GM12873 (cell line): ENCODE data around the gene C1QTNF9.

ENCODE experiments used
- TF ChIP-seq, protein P1 (sequence below): IDR thresholded peaks from 2 replicates; pipeline ENCODE4 v1.5.1; 2012; ENCODE audit warnings: low read depth, mild to moderate bottlenecking, moderate library complexity, low read length, control low read depth; ENCODE audit not compliant: insufficient read depth; ENCODE audit errors: missing control alignments

The C1QTNF9 gene

DNA sequence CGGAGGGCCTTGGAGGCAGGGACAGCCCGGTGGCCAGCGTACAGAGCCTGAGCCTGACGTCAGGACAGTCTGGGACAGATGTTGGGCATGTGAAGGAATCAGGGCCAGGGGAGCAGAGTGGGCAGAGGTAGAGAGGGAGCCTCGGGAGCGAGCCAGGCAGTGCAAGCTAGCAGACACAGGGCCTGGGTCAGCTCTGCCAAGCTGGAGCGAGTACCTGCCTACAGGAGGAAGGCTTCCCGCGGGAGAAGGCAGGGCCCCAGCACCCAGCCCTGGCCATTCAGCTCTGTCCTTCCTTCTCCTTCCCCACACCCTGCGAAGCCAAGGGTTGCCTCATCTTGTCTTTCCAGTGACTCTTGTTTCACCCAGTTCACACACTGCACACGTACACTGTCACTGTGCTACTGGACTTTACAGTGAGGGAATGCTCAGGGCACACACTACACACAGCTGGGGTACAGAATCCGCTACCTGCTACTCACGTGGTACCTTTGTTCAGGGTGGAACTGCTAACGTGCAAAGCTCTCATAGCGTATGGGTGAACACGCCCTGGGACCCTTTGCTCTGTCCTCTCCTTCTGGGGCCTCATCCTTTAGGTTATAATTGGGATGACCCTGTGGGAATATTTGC, 9.8 kb upstream of the C1QTNF9 start:
- TF ChIP-seq, protein P1, sequence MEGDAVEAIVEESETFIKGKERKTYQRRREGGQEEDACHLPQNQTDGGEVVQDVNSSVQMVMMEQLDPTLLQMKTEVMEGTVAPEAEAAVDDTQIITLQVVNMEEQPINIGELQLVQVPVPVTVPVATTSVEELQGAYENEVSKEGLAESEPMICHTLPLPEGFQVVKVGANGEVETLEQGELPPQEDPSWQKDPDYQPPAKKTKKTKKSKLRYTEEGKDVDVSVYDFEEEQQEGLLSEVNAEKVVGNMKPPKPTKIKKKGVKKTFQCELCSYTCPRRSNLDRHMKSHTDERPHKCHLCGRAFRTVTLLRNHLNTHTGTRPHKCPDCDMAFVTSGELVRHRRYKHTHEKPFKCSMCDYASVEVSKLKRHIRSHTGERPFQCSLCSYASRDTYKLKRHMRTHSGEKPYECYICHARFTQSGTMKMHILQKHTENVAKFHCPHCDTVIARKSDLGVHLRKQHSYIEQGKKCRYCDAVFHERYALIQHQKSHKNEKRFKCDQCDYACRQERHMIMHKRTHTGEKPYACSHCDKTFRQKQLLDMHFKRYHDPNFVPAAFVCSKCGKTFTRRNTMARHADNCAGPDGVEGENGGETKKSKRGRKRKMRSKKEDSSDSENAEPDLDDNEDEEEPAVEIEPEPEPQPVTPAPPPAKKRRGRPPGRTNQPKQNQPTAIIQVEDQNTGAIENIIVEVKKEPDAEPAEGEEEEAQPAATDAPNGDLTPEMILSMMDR = no peak

DNA sequence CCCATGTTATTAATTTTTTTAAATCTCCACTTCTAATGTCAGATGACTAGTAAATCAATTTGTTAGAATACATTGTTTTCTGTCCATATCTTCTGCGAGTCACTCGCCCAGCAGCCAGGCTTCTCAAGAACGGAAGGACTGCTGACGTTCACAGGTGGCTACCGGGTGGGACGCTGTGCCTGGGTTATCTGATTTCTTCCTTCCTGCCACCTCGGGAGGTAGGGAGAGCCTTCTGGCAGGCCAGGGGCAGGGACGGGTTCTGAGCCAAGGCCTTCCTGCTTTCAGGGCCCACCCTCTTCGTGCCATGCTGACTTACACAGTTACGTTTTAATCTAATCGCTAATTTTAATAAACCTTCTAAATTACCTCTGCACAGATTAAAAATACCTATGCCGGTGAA, 7.9 kb upstream of the C1QTNF9 start:
- TF ChIP-seq, protein P1 = no peak

DNA sequence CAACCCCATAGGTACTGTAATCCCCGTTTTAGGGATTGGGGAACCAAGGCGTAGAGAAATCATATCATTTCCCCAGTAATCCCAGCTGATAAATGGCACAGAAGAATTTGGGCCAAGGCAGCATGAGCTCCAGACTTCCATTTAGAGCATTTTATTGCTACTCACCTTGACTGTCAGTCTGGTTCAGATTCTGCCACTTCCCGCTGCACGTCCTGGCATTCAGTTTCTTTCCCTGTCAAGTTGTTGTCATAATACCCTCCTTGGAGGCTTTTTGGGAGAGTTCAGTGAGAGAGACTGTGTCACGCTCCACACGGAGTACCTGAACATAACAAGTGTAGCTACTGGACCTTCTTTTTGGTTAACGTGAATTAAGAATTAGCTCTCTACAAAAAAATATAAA, 7.5 kb upstream of the C1QTNF9 start:
- TF ChIP-seq, protein P1 = no peak

DNA sequence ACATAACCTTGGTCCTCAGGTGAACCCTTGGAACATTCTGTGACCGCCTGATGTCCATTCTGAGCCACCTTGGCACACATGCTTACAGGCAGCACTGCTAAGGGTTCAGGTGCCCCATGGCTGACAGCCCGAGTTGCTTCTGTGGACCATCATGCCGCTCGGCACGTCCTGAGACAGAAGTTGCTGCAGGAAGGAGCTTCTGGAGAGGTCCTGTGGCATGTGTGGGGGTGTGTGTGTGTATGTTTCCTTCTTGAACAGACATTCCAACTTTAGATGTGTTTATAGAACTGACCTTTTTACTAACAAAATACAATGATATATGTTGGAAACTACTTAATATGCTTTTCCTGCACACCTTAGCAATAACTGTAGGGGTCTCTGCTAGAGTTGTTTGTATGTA, 4.8 kb upstream of the C1QTNF9 start:
- TF ChIP-seq, protein P1 = no peak

DNA sequence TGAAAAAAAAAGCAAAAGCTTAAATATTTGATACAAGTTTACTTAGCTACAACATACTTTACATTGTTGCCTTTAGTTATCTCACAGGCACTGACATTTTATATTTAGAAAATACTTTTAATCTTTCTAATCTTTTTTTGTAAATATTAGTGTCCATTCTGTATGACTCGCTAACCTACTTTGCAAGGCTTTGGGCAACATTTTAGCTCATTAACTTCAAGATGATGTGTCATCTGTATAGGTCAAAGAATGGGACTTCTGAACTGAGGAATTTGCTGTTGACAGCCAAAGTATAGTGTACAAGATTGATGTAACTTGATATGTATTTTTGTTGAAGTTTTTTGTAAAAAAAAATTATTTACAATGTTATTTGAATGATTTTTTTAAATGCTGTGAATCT, 2.7 kb upstream of the C1QTNF9 start:
- TF ChIP-seq, protein P1 = no peak

DNA sequence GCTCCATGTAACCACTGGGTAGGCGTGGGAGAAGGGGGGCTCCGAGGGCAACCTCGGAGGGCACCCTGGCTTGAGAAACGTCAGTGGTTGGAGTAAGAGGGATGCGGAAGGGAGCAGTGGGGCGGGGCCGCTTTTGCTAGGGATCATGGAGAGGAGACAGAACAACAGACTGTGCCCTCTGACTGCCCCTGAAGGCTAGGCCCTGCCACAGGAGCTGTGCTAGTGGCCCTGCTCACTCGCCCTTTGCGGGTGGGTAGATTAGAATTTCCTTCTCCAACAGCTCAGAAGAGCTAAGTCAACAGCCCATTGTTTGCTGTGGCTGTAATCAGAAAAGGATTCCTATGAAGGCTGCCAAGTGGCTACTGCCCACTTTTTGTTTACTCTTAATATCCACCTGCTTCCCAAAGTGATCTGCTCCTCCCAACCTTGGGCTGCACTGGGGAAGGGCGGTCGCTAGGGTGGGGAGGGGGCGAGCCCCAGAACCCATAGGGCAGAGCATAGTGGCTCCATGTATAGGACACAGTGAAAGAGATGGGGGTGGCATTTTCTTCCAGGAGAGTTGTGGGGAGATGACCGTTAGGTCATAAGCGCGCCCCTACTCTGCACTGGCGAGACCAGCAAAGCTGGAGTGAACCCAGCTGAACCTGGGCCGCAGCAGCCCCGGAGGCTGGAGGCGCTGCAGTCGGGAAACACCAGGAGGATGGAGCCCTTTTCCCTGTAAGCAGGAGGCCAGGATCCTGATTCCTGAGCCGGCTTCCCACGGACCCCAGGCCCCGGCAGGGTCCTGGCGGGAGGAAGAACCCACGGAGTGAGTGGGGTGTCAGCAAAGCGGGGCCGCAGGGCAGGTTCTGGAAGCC, 1.9 kb upstream of the C1QTNF9 start:
- TF ChIP-seq, protein P1 = no peak

DNA sequence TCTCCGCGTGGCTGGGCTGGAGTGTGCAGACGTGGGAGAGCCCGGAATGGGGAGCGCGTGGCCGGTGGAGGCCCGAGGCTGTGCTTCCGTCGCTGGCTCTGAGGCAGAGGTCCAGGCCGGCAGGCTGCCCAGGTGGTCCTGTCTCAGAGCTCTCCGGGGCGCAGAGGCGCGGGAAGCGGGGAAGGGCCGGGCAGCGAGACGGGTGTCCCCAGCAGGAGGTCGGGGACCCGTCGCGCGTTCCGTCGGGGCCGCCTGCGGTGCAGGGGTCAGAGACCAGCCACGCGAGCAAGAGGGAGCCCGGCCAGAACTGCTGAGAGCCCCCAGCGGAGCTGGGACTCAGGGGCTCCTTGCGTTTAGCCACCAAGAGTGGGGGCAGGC, 1.3 kb upstream of the C1QTNF9 start:
- TF ChIP-seq, protein P1 = no peak
